Suprapubic skin (tissue), 4 donors: Measurements from ENCODE around the gene LSM3. TPM values are rescaled to one million over a fixed set of nuclear protein-coding genes. Genes with fewer than 3 reads are reported as not detected.
A peak's percentile ranks its signal among the peaks of the same experiment; 100 is the strongest.

Experiments used
- DNase-seq, 2 donors: peaks; one replicate each; pipeline ENCODE4 v3.0.0-alpha.2; 2019; ENCODE audit warnings: low spot score in 2 of 2
- H3K27ac ChIP-seq: fragments of 200-600 bp; sonication (generic); one replicate; pipeline ENCODE4 v1.5.1; 2019
- H3K27me3 ChIP-seq: fragments of 200-600 bp; sonication (generic); one replicate; pipeline ENCODE4 v1.5.1; 2019
- H3K36me3 ChIP-seq: fragments of 200-600 bp; sonication (generic); one replicate; pipeline ENCODE4 v1.5.1; 2019
- H3K4me1 ChIP-seq: fragments of 200-600 bp; sonication (generic); one replicate; pipeline ENCODE4 v1.5.1; 2019
- H3K4me3 ChIP-seq: fragments of 200-600 bp; sonication (generic); one replicate; pipeline ENCODE4 v1.5.1; 2019; ENCODE audit warnings: mild to moderate bottlenecking
- H3K9me3 ChIP-seq: fragments of 200-600 bp; sonication (generic); one replicate; pipeline ENCODE4 v1.5.1; 2019
- CTCF ChIP-seq, 2 donors: fragments of 200-600 bp in 1 of 2; fragments of 450-650 bp in 1 of 2; sonication (generic) in 1 of 2; IDR thresholded peaks; one replicate each; pipeline ENCODE4 v1.5.1; 2016 to 2019; ENCODE audit warnings: antibody characterized with exemption in 2 of 2, mild to moderate bottlenecking in 1 of 2, moderate library complexity in 1 of 2
- EP300 ChIP-seq: sonication (generic); formaldehyde crosslinking; IDR thresholded peaks from one replicate; pipeline ENCODE4 v1.6.1; 2017; ENCODE audit warnings: antibody characterized with exemption
- POLR2A ChIP-seq, 2 donors: fragments of 450-650 bp; IDR thresholded peaks; one replicate each; pipeline ENCODE4 v1.6.1; 2017; ENCODE audit warnings: antibody characterized with exemption in 2 of 2, mild to moderate bottlenecking in 2 of 2, moderate library complexity in 2 of 2
- POLR2AphosphoS5 ChIP-seq, 3 donors: sonication (generic); formaldehyde crosslinking; IDR thresholded peaks; one replicate each; pipeline ENCODE4 v1.6.1; 2017; ENCODE audit warnings: antibody characterized with exemption in 3 of 3
- WGBS: methylation state at CpG from one replicate; pipeline ENCODE4 v1.1.5; 2018; 5-methylcytosine and 5-hydroxymethylcytosine counted together
- total RNA-seq, 4 donors: library from RNA; depleted of rRNA; stranded (reverse); fragments of >200 nt; gene quantifications; one replicate each; pipeline ENCODE4 v1.1.0, GENCODE V29; 2016

The LSM3 gene
- total RNA-seq, 4 donors from 2014 or later: 5.5 to 10.7 (median 8.9) TPM

GRCh38 chr3:14183015-14183577, 4.5 kb downstream of the LSM3 start:
- H3K9me3 ChIP-seq: no peaks in the 10 kb centered on the region
- peaks cover 32% of the 10 kb centered on the region for H3K36me3 ChIP-seq
- H3K27ac ChIP-seq: peak overlapping the region; percentile 20
- no peak for DNase-seq
- H3K4me3 ChIP-seq: no peak overlapping the region
- 43% methylated on average over 2 of the region's 2 CpGs for WGBS
- TF ChIP-seq CTCF (IDR thresholded peaks at IDR 0.05) (no peak), POLR2AphosphoS5 (IDR thresholded peaks at IDR 0.05) (no peak), EP300 (no peak), POLR2A (IDR thresholded peaks at IDR 0.05) (no peak)
- no peaks in the 10 kb centered on the region for H3K27me3 ChIP-seq
- peaks cover 33% of the 10 kb centered on the region for H3K4me1 ChIP-seq

GRCh38 chr3:14186854-14187458, 8.3 kb downstream of the LSM3 start:
- WGBS: 96% methylated on average over 5 of the region's 5 CpGs
- Histone ChIP-seq H3K27me3 (no peaks in the 10 kb centered on the region), H3K27ac (no peak overlapping the region), H3K4me3 (no peak overlapping the region), H3K4me1 (peaks cover 18% of the 10 kb centered on the region), H3K36me3 (peaks cover 42% of the 10 kb centered on the region), H3K9me3 (no peaks in the 10 kb centered on the region)
- no peak for DNase-seq
- no peak for TF ChIP-seq CTCF (IDR thresholded peaks at IDR 0.05)

- Histone ChIP-seq H3K9me3 (no peaks in the 10 kb centered on the region), H3K4me1 (peaks cover 7% of the 10 kb centered on the region), H3K36me3 (peaks cover 35% of the 10 kb centered on the region), H3K4me3 (no peak overlapping the region), H3K27ac (no peak overlapping the region), H3K27me3 (no peaks in the 10 kb centered on the region)
- WGBS: 71% methylated on average over 4 of the region's 4 CpGs
- no peak for DNase-seq
- TF ChIP-seq POLR2AphosphoS5 (IDR thresholded peaks at IDR 0.05) (no peak), CTCF (IDR thresholded peaks at IDR 0.05) (no peak), POLR2A (IDR thresholded peaks at IDR 0.05) (no peak), EP300 (no peak)
Observed at GRCh38 chr3:14188041-14188754, 9.6 kb downstream of the LSM3 start.

- 97% methylated on average over 4 of the region's 4 CpGs for WGBS
- Histone ChIP-seq H3K4me3 (no peak overlapping the region), H3K36me3 (peaks cover 12% of the 10 kb centered on the region), H3K4me1 (peaks cover 23% of the 10 kb centered on the region), H3K27ac (no peak overlapping the region), H3K27me3 (no peaks in the 10 kb centered on the region), H3K9me3 (no peaks in the 10 kb centered on the region)
- DNase-seq: no peak
- TF ChIP-seq POLR2AphosphoS5 (IDR thresholded peaks at IDR 0.05): no peak
- TF ChIP-seq POLR2A (IDR thresholded peaks at IDR 0.05): no peak
- TF ChIP-seq EP300: no peak
- no peak for TF ChIP-seq CTCF (IDR thresholded peaks at IDR 0.05)
Observed at GRCh38 chr3:14194865-14195264, 16.2 kb downstream of the LSM3 start.

DNA sequence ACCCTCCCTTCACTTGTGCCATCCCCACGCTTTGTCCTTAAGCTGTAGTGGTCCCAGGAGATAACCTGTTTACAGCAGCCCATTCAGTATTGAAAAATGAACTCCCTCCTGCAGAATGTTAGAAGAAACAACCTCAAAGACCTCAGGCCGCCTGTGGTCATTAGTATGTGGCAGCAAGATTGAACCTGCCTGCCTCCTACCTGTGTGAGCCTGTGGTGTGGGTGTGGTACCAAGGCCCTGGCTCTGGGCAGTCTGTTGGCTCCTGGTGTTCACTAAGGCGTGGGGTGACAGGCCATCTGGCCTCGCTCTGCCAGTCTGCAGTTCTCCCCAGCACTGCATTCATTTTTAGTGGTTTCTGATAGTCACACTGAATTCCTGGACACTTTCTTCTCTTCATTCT, 21.0 kb downstream of the LSM3 start:
- Histone ChIP-seq H3K9me3 (no peaks in the 10 kb centered on the region), H3K4me1 (peaks cover 69% of the 10 kb centered on the region), H3K4me3 (no peak overlapping the region), H3K27ac (peak overlapping the region; percentile 57), H3K27me3 (no peaks in the 10 kb centered on the region), H3K36me3 (peaks cover 12% of the 10 kb centered on the region)
- WGBS: 57% methylated on average over 4 of the region's 4 CpGs
- TF ChIP-seq CTCF (IDR thresholded peaks at IDR 0.05) (no peak), EP300 (no peak), POLR2A (IDR thresholded peaks at IDR 0.05) (no peak), POLR2AphosphoS5 (IDR thresholded peaks at IDR 0.05) (no peak)
- no peak for DNase-seq
